SK-N-SH (cell line): ENCODE measurements around the gene TUBA4B.

Experiments
- ELF1 ChIP-seq: IDR thresholded peaks from 2 replicates; pipeline ENCODE4 v1.4.0; 2012
- EP300 ChIP-seq, 2 experiments: IDR thresholded peaks; 2 replicates each; pipeline versions ENCODE4 v1.4.0 to v1.6.1; 2012; ENCODE audit warnings: borderline replicate concordance in 1 of 2, low read depth in 1 of 2, low read length in 1 of 2
- FOXM1 ChIP-seq: IDR thresholded peaks from 2 replicates; pipeline ENCODE4 v1.4.0; 2012; ENCODE audit warnings: low read depth, mild to moderate bottlenecking
- GABPA ChIP-seq: IDR thresholded peaks from 2 replicates; pipeline ENCODE4 v1.4.0; 2012; ENCODE audit warnings: low read depth, mild to moderate bottlenecking
- JUND ChIP-seq: IDR thresholded peaks from 2 replicates; pipeline ENCODE4 v1.4.0; 2012
- MEF2A ChIP-seq: IDR thresholded peaks from 2 replicates; pipeline ENCODE4 v1.4.0; 2012; ENCODE audit warnings: low read depth, borderline replicate concordance
- RAD21 ChIP-seq: IDR thresholded peaks from 2 replicates; pipeline ENCODE4 v1.6.1; 2012; ENCODE audit warnings: mild to moderate bottlenecking, low read length
- RFX5 ChIP-seq: IDR thresholded peaks from 2 replicates; pipeline ENCODE4 v1.6.1; 2012; ENCODE audit warnings: mild to moderate bottlenecking, improper control_type of control experiment, low read length
- TF ChIP-seq, protein P1 (sequence below): fragments of 200-600 bp; sonication (generic); IDR thresholded peaks from 2 replicates; pipeline ENCODE4 v1.6.1; 2017; ENCODE audit warnings: antibody characterized with exemption, mild to moderate bottlenecking, moderate library complexity

DNA sequence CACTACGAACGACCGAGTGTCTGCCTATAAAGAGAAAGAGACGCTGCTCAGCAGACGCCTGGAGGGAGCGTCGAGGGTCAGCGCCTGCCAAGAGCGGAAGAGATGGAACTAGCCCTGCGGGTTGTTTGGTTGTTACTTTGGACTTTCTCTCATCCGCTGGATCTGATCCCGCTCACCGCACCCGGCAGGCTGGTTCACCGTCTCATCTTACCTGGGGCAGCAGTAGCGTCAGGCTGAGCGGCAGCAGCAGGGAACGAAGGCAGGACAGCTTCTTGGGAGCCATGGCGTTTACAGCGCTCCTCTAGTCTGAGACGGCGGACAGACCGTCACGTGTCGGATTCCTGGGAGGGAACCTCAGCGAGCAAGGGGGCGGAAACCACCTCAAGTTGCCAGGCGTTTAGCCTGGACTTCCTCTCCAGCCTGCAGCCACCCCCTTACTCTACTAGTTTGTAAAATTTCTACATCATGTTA lies 9.7 kb upstream of the TUBA4B start:
- TF ChIP-seq, protein P1, sequence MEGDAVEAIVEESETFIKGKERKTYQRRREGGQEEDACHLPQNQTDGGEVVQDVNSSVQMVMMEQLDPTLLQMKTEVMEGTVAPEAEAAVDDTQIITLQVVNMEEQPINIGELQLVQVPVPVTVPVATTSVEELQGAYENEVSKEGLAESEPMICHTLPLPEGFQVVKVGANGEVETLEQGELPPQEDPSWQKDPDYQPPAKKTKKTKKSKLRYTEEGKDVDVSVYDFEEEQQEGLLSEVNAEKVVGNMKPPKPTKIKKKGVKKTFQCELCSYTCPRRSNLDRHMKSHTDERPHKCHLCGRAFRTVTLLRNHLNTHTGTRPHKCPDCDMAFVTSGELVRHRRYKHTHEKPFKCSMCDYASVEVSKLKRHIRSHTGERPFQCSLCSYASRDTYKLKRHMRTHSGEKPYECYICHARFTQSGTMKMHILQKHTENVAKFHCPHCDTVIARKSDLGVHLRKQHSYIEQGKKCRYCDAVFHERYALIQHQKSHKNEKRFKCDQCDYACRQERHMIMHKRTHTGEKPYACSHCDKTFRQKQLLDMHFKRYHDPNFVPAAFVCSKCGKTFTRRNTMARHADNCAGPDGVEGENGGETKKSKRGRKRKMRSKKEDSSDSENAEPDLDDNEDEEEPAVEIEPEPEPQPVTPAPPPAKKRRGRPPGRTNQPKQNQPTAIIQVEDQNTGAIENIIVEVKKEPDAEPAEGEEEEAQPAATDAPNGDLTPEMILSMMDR, result no peak
- TF ChIP-seq EP300 (IDR thresholded peaks at IDR 0.05; ENCODE audit: borderline replicate concordance in 1 of 2, low read depth in 1 of 2, low read length in 1 of 2), result no peak
- no peak for TF ChIP-seq GABPA
- no peak for TF ChIP-seq FOXM1
- TF ChIP-seq MEF2A, result no peak
- TF ChIP-seq RAD21, result no peak
- no peak for TF ChIP-seq JUND
- no peak for TF ChIP-seq ELF1
- TF ChIP-seq RFX5, result no peak
